T-helper 2 cell treated with Interferon-gamma antibody and Interleukin-4, amounts not matched to agents 5 μg/mL and 100 μg/mL, for 36 hours (primary cell): ENCODE measurements around the gene GSG1L.

Experiments used
- DNase-seq: peaks from one replicate; pipeline ENCODE4 v3.0.0; 2021; ENCODE audit warnings: low spot score
- H3K27ac Mint-ChIP-seq: one replicate; pipeline ENCODE4 v1.8.0; 2021; ENCODE audit warnings: mild to moderate bottlenecking, mixed read lengths
- H3K27me3 Mint-ChIP-seq: one replicate; pipeline ENCODE4 v1.8.0; 2021; ENCODE audit warnings: low read depth, mixed read lengths
- H3K36me3 Mint-ChIP-seq: one replicate; pipeline ENCODE4 v1.8.0; 2021; ENCODE audit warnings: low read depth, mixed read lengths
- H3K4me1 Mint-ChIP-seq: one replicate; pipeline ENCODE4 v1.8.0; 2021; ENCODE audit warnings: low read depth, mixed read lengths
- H3K4me3 Mint-ChIP-seq: one replicate; pipeline ENCODE4 v1.8.0; 2022; ENCODE audit warnings: mild to moderate bottlenecking, moderate library complexity, mixed read lengths
- H3K9me3 Mint-ChIP-seq: one replicate; pipeline ENCODE4 v1.8.0; 2021; ENCODE audit warnings: mixed read lengths

The GSG1L gene

DNA sequence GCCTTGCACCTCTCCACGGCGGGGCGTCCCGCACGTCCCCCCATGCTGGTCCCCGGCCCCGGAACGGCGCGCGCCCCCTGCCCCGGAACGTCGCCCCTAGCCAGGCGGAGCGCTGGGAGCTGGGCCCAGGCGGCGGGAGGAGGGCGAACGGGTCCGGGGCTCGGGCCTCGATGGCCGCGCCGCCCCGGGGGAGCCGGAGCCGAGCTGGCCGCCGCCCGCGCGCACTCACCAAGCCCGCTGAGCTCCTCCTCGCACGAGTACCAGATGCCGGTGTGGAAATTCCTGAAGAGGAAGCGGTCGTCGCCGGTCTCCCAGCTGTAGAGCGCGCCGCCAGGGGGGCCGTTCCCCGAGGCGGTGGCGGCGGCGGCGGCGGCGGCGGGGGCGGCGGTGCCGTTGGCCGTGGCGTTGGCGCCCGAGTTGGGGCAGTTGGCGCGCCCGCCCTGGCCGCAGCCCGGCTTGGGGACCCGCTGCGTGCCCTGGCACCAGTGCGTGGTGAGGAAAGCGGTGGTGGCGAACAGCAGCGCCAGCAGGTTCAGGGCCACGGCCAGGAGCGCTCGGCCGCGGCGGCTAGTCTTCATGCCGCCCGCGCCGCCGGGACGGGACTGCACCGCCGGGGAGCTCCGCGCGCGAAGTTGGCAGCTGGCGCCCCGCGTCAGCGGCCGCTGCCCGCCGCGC, 530 bp downstream of the GSG1L start:
- Mint-ChIP-seq H3K27me3 (peaks cover 60% of the 10 kb centered on the region), H3K4me3 (no peak overlapping the region), H3K27ac (no peak overlapping the region), H3K4me1 (no peaks in the 10 kb centered on the region), H3K9me3 (no peaks in the 10 kb centered on the region), H3K36me3 (no peaks in the 10 kb centered on the region)
- no peak for DNase-seq

DNA sequence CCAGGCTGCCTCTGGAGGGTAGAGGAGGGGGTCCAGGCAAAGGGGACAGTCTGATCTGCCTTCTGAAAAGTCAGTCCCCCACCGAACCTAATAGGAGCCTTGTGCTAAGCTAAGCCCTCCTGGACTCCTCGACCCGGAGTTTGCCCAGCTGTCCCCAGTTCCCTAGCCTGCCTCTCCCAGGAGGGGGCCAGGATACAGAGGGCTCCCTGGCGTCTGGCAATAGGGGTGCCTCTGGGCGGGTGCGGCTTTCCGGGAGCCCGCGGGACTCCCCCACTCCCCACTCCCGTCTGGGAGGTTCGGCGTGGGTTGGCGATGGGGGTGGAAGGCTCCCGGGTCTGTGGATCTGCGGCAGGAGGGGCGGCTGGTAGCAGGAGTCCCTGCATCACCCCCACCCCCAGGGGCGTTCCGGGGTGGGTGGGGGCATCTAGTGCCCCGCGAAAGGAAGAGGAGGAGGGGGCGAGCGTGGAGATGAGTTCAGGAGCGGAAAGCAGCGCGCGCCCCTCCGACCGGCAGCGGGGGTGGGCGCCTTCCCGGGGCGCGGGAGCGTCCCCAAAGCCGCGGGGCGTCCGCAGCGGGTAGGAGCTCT, 1.2 kb downstream of the GSG1L start:
- H3K9me3 Mint-ChIP-seq, result no peaks in the 10 kb centered on the region
- no peaks in the 10 kb centered on the region for H3K4me1 Mint-ChIP-seq
- peaks cover 58% of the 10 kb centered on the region for H3K27me3 Mint-ChIP-seq
- DNase-seq, result no peak
- no peak overlapping the region for H3K27ac Mint-ChIP-seq
- H3K36me3 Mint-ChIP-seq, result no peaks in the 10 kb centered on the region
- no peak overlapping the region for H3K4me3 Mint-ChIP-seq

DNA sequence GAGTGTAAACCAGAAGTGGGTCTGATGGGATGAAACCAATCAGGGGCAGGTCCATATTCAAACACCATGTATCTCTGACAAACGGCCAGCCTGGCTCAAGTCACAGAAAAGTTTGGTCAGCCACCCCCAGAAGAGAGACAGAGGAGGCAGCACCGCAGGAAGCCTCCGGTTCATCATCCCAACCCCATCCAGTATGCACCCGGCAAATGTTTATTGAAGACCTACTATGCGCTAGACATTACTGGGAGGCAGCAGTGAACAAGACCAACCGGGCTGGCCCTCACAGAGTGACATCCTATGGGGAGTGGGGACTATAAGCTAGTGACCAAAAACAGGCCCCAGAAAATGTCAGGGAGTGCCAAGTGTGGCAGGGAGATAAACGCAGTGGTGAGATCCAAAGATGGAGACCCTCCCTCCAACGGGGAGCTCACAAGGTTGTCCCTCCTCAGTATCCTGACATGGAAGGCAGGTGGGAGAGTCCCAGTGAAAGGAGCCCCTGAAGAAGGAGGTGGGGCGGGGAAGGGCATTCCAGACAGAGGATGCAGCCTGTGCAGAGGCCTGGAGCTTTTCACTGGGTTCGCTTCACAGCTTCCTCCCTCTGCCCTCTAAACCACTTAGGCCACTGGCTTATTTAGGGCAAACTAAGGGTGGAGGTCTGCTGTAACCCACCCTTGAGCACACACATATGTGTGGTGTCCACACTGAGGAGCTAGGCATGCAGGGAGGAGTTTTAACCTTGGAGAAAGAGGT, 2.0 kb downstream of the GSG1L start:
- no peaks in the 10 kb centered on the region for H3K4me1 Mint-ChIP-seq
- no peaks in the 10 kb centered on the region for H3K36me3 Mint-ChIP-seq
- H3K4me3 Mint-ChIP-seq, result no peak overlapping the region
- peaks cover 58% of the 10 kb centered on the region for H3K27me3 Mint-ChIP-seq
- no peak for DNase-seq
- no peak overlapping the region for H3K27ac Mint-ChIP-seq
- no peaks in the 10 kb centered on the region for H3K9me3 Mint-ChIP-seq

DNA sequence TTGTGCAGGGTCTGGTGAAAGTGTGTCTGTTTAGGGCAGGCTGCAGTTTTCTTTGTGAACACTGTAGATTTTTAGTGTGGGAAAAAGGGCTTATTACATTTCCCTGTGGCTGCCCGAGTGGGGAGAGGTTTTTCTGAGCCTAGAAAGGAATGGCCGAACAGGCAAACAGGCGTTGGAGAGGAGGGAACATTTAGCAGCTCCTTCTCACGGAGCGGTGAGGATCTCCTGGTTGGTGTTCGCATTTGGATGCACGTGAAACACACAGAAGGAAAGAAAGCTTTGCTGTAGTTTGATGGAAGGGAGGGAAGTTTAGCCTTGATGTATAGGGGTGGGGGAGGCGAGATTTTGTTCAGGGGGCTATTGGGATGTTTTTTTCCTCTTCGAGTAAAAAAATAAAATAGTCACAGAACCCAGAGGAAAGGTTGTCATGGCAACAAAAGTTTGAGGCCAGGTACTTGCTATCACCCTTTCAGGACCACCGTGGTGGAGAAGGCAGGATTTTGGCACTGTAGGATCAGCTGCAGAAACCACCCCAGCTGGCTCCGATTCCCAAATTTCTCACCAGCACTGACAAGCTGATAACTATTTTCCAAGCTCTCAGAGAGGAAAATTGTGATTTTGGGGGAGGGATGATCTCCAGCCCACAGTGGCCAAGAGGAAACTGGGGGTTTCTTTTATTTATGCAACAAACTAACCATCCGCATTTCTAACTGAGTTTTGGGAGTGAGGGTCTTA, 3.5 kb downstream of the GSG1L start:
- no peaks in the 10 kb centered on the region for H3K36me3 Mint-ChIP-seq
- peaks cover 50% of the 10 kb centered on the region for H3K27me3 Mint-ChIP-seq
- DNase-seq, result no peak
- no peaks in the 10 kb centered on the region for H3K4me1 Mint-ChIP-seq
- no peak overlapping the region for H3K27ac Mint-ChIP-seq
- no peaks in the 10 kb centered on the region for H3K9me3 Mint-ChIP-seq
- H3K4me3 Mint-ChIP-seq, result no peak overlapping the region

DNA sequence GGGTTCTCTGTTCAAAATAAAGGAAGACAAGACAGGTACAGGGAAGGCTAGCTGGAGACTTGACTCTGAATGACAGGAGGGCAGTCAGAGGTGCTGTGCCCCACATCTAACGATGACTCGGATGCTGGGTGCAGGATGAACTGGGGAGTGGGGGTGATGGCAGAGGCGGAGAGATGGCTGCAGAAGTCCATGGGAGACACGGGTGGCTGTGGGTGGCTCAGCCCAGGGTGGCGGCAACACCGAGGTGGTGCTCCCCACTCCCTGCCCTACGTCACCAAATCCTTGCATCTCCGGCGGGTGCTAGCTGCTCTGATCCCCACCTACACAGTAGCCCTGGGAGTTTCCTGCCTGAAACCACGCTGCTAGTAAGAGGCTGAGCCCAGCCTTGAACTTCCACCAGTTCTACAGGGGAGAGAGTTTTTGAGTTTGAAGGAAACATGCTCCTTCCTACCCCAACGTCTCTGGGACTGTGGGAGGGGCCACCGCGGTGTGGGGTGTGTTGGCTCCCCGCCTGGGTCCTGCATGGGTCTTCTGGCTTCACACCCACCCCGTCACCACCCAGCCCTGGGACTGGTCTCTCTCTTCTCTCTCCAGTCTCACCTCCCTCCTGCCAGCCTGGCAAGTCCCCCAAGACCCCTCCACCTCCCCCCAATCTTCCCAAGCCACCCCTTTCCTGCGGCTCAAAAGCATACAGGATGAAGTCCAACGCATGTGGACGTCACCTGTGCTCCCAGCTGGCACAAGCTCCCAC, 4.5 kb downstream of the GSG1L start:
- Mint-ChIP-seq H3K9me3 (no peaks in the 10 kb centered on the region), H3K27me3 (peaks cover 44% of the 10 kb centered on the region), H3K4me1 (no peaks in the 10 kb centered on the region), H3K27ac (no peak overlapping the region), H3K4me3 (no peak overlapping the region), H3K36me3 (no peaks in the 10 kb centered on the region)
- DNase-seq, result peak; percentile 19

DNA sequence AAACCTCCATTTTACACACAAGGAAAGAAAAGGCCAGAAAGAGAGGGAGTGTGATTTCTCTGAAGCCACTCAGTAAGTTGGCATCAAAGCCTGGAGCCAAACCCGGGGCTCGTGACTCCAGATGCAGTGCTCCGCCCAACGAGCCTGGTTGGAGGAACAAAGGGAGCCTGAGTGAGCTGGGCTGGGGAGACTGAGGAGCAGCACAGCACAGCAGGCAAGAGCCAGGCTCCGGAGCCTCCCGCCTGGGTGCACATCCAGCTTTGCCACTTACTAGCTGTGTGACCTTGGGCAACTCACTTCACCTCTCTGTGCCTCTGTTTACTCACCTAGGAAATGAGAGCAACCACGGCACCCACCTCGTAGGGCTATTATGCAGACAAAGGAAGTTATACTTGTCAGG, 5.6 kb downstream of the GSG1L start:
- Mint-ChIP-seq H3K27me3 (peaks cover 49% of the 10 kb centered on the region), H3K36me3 (no peaks in the 10 kb centered on the region), H3K9me3 (no peaks in the 10 kb centered on the region), H3K4me3 (no peak overlapping the region), H3K27ac (no peak overlapping the region), H3K4me1 (no peaks in the 10 kb centered on the region)
- no peak for DNase-seq

DNA sequence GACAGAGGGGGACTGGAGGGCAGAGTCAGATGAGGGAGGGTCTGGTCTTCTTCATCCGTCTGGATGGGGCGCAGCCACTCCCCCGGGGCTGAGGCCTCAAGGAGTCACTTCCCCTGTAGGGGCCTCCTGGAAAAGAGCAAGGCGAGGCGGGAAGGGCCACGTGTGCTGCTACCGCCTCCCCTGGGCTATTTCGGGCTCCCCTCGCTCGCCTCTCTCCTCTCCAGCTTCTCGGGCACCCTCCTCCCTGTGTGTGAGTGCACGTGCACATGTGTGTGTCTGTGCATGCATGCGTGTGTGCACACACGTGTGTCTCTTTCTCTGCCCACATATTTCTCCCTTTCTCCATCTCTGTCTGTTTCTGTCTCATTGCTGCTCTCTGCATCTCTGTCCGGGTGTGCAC, 10.1 kb downstream of the GSG1L start:
- peaks cover 14% of the 10 kb centered on the region for H3K27me3 Mint-ChIP-seq
- H3K36me3 Mint-ChIP-seq, result no peaks in the 10 kb centered on the region
- H3K4me1 Mint-ChIP-seq, result no peaks in the 10 kb centered on the region
- no peak overlapping the region for H3K27ac Mint-ChIP-seq
- H3K9me3 Mint-ChIP-seq, result peaks cover 6% of the 10 kb centered on the region
- H3K4me3 Mint-ChIP-seq, result no peak overlapping the region
- no peak for DNase-seq

DNA sequence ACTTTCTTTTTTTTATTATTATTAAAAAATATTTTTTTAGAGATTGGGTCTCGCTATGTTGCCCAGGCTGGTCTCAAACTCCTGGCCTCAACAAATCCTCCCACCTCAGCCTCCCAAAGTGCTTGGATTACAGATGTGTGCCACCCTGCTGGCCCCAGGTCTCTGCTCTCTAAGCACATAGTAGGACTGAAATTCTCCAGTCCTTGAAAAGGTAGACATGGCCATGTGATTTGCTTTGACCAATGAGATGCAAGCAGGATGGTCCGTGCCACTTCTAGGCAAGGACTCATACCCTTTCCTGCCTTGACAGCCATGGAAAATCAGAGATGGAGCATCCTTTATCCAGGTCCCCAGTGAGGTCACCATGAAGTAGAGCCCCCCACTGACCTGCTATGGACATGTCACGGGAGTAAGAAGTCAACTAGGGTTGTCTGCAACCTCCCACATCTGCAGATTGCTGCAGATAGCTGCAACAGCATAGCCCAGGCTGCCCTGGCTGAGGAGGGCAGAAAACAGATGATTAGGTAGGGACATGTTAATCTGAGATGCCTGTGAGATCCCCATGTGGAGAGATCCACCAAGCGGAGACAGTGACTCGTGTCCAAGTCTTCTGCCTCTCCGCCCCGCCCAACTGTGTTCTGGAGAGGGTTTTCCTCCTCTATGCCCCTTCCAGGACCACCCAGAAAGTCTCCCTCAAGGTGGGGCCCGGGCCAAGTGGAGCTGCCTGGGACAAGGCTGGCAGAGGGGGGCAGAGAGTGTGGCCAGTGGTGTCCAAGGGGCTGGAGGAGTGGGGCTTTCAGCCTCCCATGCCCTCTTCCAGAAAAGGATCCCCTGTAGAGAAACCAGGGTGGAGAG, 11.0 kb downstream of the GSG1L start:
- no peaks in the 10 kb centered on the region for H3K36me3 Mint-ChIP-seq
- no peaks in the 10 kb centered on the region for H3K4me1 Mint-ChIP-seq
- H3K27ac Mint-ChIP-seq, result no peak overlapping the region
- H3K4me3 Mint-ChIP-seq, result no peak overlapping the region
- DNase-seq, result no peak
- peaks cover 7% of the 10 kb centered on the region for H3K9me3 Mint-ChIP-seq
- H3K27me3 Mint-ChIP-seq, result peaks cover 10% of the 10 kb centered on the region

DNA sequence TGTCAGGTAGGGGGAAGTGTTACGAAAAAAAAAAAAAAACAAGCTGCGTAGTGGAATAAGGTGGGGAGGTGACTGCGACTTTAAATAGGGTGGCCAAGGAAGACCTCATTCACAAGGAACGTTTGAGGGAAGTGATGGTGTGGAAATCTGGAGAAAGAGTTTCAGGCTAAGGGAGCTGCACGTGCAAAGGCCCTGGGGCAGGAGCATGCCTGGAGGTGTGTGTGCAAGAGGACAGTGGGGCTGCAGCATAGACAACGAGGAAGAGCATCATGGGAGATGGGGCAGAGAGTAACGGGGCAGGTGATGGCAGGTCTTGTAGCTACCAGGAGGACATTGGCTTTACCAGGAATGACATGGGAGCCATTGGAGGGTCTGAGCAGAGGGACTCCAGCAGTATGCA, 12.0 kb downstream of the GSG1L start:
- no peaks in the 10 kb centered on the region for H3K36me3 Mint-ChIP-seq
- H3K4me1 Mint-ChIP-seq, result no peaks in the 10 kb centered on the region
- no peak overlapping the region for H3K4me3 Mint-ChIP-seq
- H3K9me3 Mint-ChIP-seq, result peaks cover 10% of the 10 kb centered on the region
- peaks cover 13% of the 10 kb centered on the region for H3K27me3 Mint-ChIP-seq
- DNase-seq, result no peak
- no peak overlapping the region for H3K27ac Mint-ChIP-seq

DNA sequence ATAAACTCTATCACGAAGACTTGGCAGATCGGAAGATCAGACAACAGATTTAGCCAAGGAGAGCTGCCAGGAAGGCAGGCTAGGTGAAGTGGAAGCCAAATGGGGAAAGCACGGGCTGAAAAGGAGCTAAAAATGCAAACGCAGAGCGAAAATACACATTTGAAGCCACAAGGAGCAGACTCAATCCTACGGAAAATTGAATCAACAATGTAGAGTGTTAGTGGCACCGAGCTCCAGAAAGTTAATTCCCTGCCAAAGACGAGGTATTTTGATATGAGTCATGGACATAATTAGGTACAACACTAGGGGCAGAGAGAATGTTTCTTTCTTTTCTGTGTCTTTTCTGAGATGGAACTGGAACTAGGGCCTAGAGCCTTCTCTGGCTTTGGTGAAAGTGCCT, 20.7 kb downstream of the GSG1L start:
- no peak overlapping the region for H3K4me3 Mint-ChIP-seq
- H3K9me3 Mint-ChIP-seq, result peaks cover 4% of the 10 kb centered on the region
- no peak overlapping the region for H3K27ac Mint-ChIP-seq
- DNase-seq, result no peak
- H3K27me3 Mint-ChIP-seq, result peaks cover 5% of the 10 kb centered on the region
- no peaks in the 10 kb centered on the region for H3K36me3 Mint-ChIP-seq
- H3K4me1 Mint-ChIP-seq, result no peaks in the 10 kb centered on the region

DNA sequence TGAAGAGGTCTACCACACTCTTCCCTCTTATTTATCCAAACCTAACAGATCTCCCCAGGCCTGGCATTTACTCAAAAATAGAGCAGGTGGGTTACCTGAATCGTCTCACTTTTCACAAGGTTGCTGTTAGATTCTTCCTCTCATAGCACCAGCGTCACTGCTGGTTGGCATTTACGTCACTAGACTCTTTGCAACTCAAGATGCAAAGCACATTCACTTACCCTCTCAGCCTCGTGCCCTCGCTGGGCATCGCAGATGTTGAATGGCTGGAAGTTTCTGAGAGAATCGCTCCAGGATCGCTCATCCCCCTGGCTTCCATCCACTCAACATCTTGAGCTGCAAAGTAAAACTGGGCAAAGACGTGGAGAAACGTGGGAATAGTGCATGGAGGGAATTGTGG, 21.9 kb downstream of the GSG1L start:
- DNase-seq, result no peak
- H3K9me3 Mint-ChIP-seq, result no peaks in the 10 kb centered on the region
- H3K4me3 Mint-ChIP-seq, result no peak overlapping the region
- H3K27ac Mint-ChIP-seq, result no peak overlapping the region
- H3K27me3 Mint-ChIP-seq, result peaks cover 2% of the 10 kb centered on the region
- H3K4me1 Mint-ChIP-seq, result no peaks in the 10 kb centered on the region
- no peaks in the 10 kb centered on the region for H3K36me3 Mint-ChIP-seq

DNA sequence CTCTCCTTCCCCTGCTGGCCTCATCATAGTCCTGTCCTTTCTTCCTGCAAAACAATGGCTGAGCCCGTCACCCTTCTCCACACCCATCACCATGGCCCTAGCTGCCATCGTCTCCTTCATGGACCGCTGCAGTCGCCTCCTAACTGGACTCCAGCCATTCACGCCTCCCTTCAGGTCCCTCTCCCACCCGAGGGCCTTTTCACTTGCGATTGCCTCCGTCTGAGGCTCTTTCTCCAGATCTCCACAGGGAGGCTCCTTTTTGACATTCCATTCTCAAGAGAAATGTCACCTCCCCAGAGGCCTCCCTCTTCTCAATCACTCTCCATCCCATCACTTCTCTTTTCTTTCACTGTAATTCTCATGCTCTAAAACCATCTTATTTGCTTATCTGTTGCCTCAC, 23.5 kb downstream of the GSG1L start:
- Mint-ChIP-seq H3K9me3 (no peaks in the 10 kb centered on the region), H3K27ac (no peak overlapping the region), H3K27me3 (peaks cover 2% of the 10 kb centered on the region), H3K36me3 (no peaks in the 10 kb centered on the region), H3K4me3 (no peak overlapping the region), H3K4me1 (no peaks in the 10 kb centered on the region)
- no peak for DNase-seq

DNA sequence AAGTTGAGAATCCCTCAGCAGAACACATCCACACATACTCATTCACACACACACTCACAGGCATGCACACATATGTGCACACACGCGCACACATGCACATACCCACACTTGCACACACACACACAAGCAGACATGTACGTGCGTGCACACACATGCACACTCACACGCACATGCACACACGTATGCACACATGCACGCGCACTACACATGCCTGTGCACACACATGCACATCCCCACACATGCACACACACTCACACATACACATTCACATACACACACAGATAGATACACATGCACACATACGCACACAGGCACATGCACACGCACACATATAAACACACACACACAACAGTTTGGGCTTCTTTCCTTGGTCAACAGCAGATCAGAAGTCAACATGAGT, 24.0 kb downstream of the GSG1L start:
- H3K4me3 Mint-ChIP-seq, result no peak overlapping the region
- H3K36me3 Mint-ChIP-seq, result no peaks in the 10 kb centered on the region
- no peaks in the 10 kb centered on the region for H3K4me1 Mint-ChIP-seq
- peaks cover 2% of the 10 kb centered on the region for H3K27me3 Mint-ChIP-seq
- no peaks in the 10 kb centered on the region for H3K9me3 Mint-ChIP-seq
- no peak for DNase-seq
- H3K27ac Mint-ChIP-seq, result no peak overlapping the region
